ENCODE data around the gene SPTAN1. TPM values are rescaled to one million over a fixed set of nuclear protein-coding genes. Genes with fewer than 3 reads are reported as not detected.

The SPTAN1 gene
- total and polyA plus RNA-seq, 2 donors (not counting 3 experiments of a cell fraction or from before 2014, with no cell fraction given) = 408 to 502 TPM

- H3K9ac ChIP-seq (replicated peaks; ENCODE audit: extremely low read depth, insufficient read depth, low read length) = no peak overlapping the region
- POLR2A ChIA-PET = interaction anchor here (0.6 kb wide), 1 partner anchor 103 kb away, joined by 3 read pairs; no protein-coding TSS in a partner anchor
- DNase-seq (ENCODE audit: low read depth, low spot score) = no peak
- TF ChIP-seq JUN (IDR thresholded peaks at IDR 0.05; ENCODE audit: borderline replicate concordance, insufficient read depth, insufficient read length, low read depth) = no peak
- TF ChIP-seq EZH2 (IDR thresholded peaks at IDR 0.05; ENCODE audit: borderline replicate concordance, low read depth, low read length, severe bottlenecking) = no peak
- TF ChIP-seq POLR2AphosphoS5 (IDR thresholded peaks at IDR 0.05; ENCODE audit: insufficient read depth, low read depth, low read length) = no peak
- TF ChIP-seq FOS (IDR thresholded peaks at IDR 0.05; ENCODE audit: borderline replicate concordance, insufficient read depth, low read length) = no peak
- TF ChIP-seq CTCF (IDR thresholded peaks at IDR 0.05; ENCODE audit: extremely low read depth in 1 of 2, insufficient read depth in 1 of 2, low read depth in 1 of 2, low read length in 2 of 2) = no peak
- TF ChIP-seq GATA2 (IDR thresholded peaks at IDR 0.05; ENCODE audit: insufficient read depth, insufficient read length, low read depth, low read length) = no peak
- no peak for TF ChIP-seq MAX (IDR thresholded peaks at IDR 0.05; ENCODE audit: insufficient read depth, insufficient read length)
- TF ChIP-seq POLR2A (IDR thresholded peaks at IDR 0.05; ENCODE audit: low read depth, low read length) = no peak
- TF ChIP-seq MYC (IDR thresholded peaks at IDR 0.05; ENCODE audit: low read depth, low read length) = no peak
- H2AFZ ChIP-seq (ENCODE audit: low read depth, low read length) = no peak overlapping the region
- dilution Hi-C loops (cut with MboI; ENCODE audit: extremely low pct_ligation_motif_present, low sequenced_read_pairs) = no loop called here
- H3K79me2 ChIP-seq (ENCODE audit: control insufficient read depth, insufficient read depth, low read length) = peaks cover 5% of the 10 kb centered on the region
- no peak overlapping the region for H3K27ac ChIP-seq (ENCODE audit: insufficient read depth, low read depth, low read length)
- CTCF ChIA-PET = interaction anchor here (1.1 to 1.3 kb wide), 2 partner anchors 8 to 18 kb away, joined by 3 to 6 read pairs; no protein-coding TSS in a partner anchor
- H4K20me1 ChIP-seq (replicated peaks; ENCODE audit: control insufficient read depth, extremely low read depth, insufficient read depth, low read length) = no peaks in the 10 kb centered on the region
- no peak overlapping the region for H3K4me2 ChIP-seq (ENCODE audit: insufficient read depth, low read length)
- H3K36me3 ChIP-seq (ENCODE audit: control insufficient read depth in 2 of 2, extremely low read depth in 1 of 2, insufficient read depth in 2 of 2, low read length in 2 of 2) = no peaks in the 10 kb centered on the region
- H3K4me1 ChIP-seq (ENCODE audit: control insufficient read depth, extremely low read depth, insufficient read depth, low read length) = peaks cover 2% of the 10 kb centered on the region
- no peak overlapping the region for H3K4me3 ChIP-seq (replicated peaks in 1 of 3; ENCODE audit: insufficient read depth in 1 of 3, low read depth in 1 of 3, low read length in 3 of 3)
- no peaks in the 10 kb centered on the region for H3K27me3 ChIP-seq (ENCODE audit: control insufficient read depth in 2 of 2, insufficient read depth in 2 of 2, low read length in 2 of 2)
- BruUV-seq (replicated peaks) = no TSS peak
- FAIRE-seq = no peak
- no peaks in the 10 kb centered on the region for H3K9me1 ChIP-seq (replicated peaks; ENCODE audit: control insufficient read depth, extremely low read depth, insufficient read depth, low read length)
- no peaks in the 10 kb centered on the region for H3K9me3 ChIP-seq (replicated peaks; ENCODE audit: control insufficient read depth, insufficient read depth, low read length)
- intact Hi-C loops (cut with micrococcal nuclease) = no loop called here
Observed at GRCh38 chr9:128653908-128654307, 101.5 kb downstream of the SPTAN1 start.

Data from endothelial cell of umbilical vein (primary cell).